BJ (cell line): ENCODE measurements around the gene LRP1B. TPM values are rescaled to one million over a fixed set of nuclear protein-coding genes. Genes with fewer than 3 reads are reported as not detected.
A peak's percentile ranks its signal among the peaks of the same experiment; 100 is the strongest.

Experiments
- CTCF ChIA-PET: fragments of 350-600 bp; formaldehyde crosslinking; extraction: SDS; loops from one replicate; lab custom pipeline; 2021; ENCODE audit warnings: antibody characterized with exemption, inconsistent platforms; lab: Yijun Ruan, JAX
- POLR2A ChIA-PET: fragments of 300-600 bp; sonication (Branson Sonifier 250); formaldehyde crosslinking; extraction: SDS; loops from one replicate; lab custom pipeline; 2021; ENCODE audit warnings: antibody characterized with exemption; lab: Charles Lee
- DNase-seq: peaks from one replicate; pipeline ENCODE4 v3.0.0-alpha.2; 2011; ENCODE audit warnings: low read depth
- H3K27me3 ChIP-seq: 2 replicates; pipeline ENCODE4 v1.6.0; 2011; ENCODE audit warnings: low read length; ENCODE audit not compliant: control insufficient read depth, insufficient read depth
- H3K36me3 ChIP-seq: 2 replicates; pipeline ENCODE4 v1.5.1; 2011; ENCODE audit warnings: low read length; ENCODE audit not compliant: control insufficient read depth, insufficient read depth
- H3K4me3 ChIP-seq: 2 replicates; pipeline ENCODE4 v1.5.1; 2011; ENCODE audit warnings: low read depth, mild to moderate bottlenecking, control low read depth, low read length
- CTCF ChIP-seq: IDR thresholded peaks from 2 replicates; pipeline ENCODE4 v1.5.1; 2011; ENCODE audit warnings: low read depth, mild to moderate bottlenecking, control low read depth, inconsistent platforms, low read length, moderate library complexity; ENCODE audit not compliant: insufficient read depth
- polyA plus RNA-seq: library from polyadenylated mRNA; depleted of rRNA; stranded (reverse); fragments of >200 nt; gene quantifications from 2 replicates; pipeline ENCODE4 v1.2.3, GENCODE V29; 2011

LRP1B gene
- polyA plus RNA-seq, 1 experiment: 0.04 TPM

- CTCF ChIA-PET: interaction anchor here (1.5 kb wide), 1 partner anchor 10 kb away, joined by 8 read pairs; no protein-coding TSS in a partner anchor
- POLR2A ChIA-PET: no interaction called here
- Histone ChIP-seq H3K4me3 (no peak overlapping the region), H3K36me3 (no peaks in the 10 kb centered on the region), H3K27me3 (no peaks in the 10 kb centered on the region)
- TF ChIP-seq CTCF: no peak
- DNase-seq: no peak
These were observed 1256.8 kb downstream of the LRP1B start for GRCh38 chr2:140873915-140874531.

GRCh38 chr2:140869925-140870324 lies 1260.9 kb downstream of the LRP1B start:
- CTCF ChIA-PET: interaction anchor here (0.6 kb wide), 1 partner anchor 11 kb away, joined by 3 read pairs; no protein-coding TSS in a partner anchor

DNA sequence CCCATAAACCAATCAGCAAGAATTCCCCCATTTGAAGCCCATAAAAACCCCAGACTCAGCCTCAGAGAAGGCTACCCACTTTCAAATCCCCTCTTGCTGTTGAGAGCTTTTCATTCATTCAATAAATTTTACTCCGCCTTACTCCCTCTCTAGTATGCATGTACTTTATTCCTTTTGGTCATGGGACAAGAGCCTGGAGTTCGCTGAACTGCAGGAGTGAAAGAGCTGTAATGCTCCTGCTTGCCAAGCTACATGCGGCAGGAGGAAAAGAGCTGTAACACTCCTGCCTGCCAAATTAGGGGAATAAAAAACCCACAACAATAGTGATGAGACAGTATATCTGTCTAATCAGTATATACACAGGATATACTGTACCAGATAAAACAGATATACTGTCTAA lies 1261.7 kb downstream of the LRP1B start:
- CTCF ChIA-PET: no interaction called here
- TF ChIP-seq CTCF: no peak
- POLR2A ChIA-PET: no interaction called here

More at GRCh38 chr2:140869925-140870324, 1260.9 kb downstream of the LRP1B start:
- no peak for TF ChIP-seq CTCF
- Histone ChIP-seq H3K27me3 (no peaks in the 10 kb centered on the region), H3K4me3 (no peak overlapping the region), H3K36me3 (no peaks in the 10 kb centered on the region)
- POLR2A ChIA-PET: no interaction called here
- DNase-seq: no peak

DNA sequence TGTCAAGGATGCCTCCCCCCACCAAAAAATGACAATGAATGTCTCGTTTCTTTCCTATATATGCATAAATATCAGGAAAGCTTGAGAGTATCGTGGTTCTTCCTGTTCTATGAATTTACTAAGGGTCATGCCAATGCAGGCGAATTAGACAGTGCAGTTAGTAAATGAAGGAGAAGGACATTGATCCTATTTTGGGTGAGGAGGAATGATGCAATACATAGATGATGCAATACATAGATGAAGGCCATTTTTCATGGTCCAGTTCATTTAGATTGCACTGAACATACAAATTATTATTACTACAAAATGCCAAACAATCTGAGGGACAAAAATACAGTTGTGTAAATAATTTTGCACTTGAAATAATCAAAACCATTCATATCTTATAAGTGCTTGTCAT lies 1265.0 kb downstream of the LRP1B start:
- CTCF ChIA-PET: no interaction called here

More for the DNA sequence above, 1261.7 kb downstream of the LRP1B start:
- DNase-seq: no peak
- Histone ChIP-seq H3K4me3 (no peak overlapping the region), H3K27me3 (no peaks in the 10 kb centered on the region), H3K36me3 (no peaks in the 10 kb centered on the region)

GRCh38 chr2:140863713-140864112 lies 1267.1 kb downstream of the LRP1B start:
- no peak for DNase-seq
- ChIA-PET CTCF (interaction anchor here (0.6 to 2.3 kb wide), 8 partner anchors 9 to 835 kb away, joined by 3 to 12 read pairs (median 4); no protein-coding TSS in a partner anchor), POLR2A (no interaction called here)
- no peak overlapping the region for H3K4me3 ChIP-seq
- no peaks in the 10 kb centered on the region for H3K27me3 ChIP-seq
- TF ChIP-seq CTCF: peak; percentile 57
- H3K36me3 ChIP-seq: no peaks in the 10 kb centered on the region

More for the DNA sequence above, 1265.0 kb downstream of the LRP1B start:
- POLR2A ChIA-PET: no interaction called here
- Histone ChIP-seq H3K4me3 (no peak overlapping the region), H3K36me3 (no peaks in the 10 kb centered on the region), H3K27me3 (no peaks in the 10 kb centered on the region)
- DNase-seq: no peak
- TF ChIP-seq CTCF: no peak
